NCI-H1417 (cell line): ENCODE data around the gene AURKAIP1.

Experiments
- DNase-seq, 3 experiments: peaks; one replicate each; lab custom pipeline; 2025; lab: John Stamatoyannopoulos, UW

Gene AURKAIP1

GRCh38 chr1:1347663-1348419 is 27.2 kb downstream of the AURKAIP1 start:
- no peak for DNase-seq

- no peak for DNase-seq
These were observed 27.9 kb downstream of the AURKAIP1 start for GRCh38 chr1:1347026-1347595.

- no peak for DNase-seq
These were observed 28.5 kb downstream of the AURKAIP1 start for GRCh38 chr1:1346501-1346890.

DNA sequence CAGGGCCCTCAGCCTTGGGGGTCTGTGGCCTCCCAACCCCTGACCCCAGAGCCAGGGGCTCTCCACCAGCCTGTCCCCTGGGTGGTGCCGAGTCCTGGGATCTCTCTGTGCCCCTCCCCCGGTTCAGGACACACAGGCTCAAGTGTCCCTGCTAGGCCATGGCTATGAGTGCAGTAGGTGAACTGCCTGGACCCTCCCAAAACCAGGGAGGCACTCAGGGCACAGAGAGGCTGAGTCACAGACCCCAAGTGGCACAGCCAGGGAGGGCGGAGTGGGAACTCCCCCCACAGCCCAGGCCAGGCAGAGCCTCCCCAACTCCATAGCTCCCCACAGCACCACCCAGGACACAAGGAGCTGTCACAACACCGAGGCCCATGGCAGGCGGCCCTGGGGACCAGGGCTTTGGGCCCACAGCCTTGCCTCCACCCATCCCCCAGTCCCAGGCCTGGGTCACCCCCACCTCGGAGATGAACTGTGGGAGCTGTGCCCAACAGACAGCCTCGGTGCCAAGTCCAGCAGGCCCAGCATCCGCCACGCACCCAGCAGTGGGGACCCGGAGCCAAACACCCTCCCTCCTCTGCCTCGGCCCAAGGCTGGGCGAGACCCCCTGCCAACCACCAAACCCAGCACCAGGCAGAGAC is 29.0 kb downstream of the AURKAIP1 start:
- no peak for DNase-seq

GRCh38 chr1:1345384-1345783 is 29.6 kb downstream of the AURKAIP1 start:
- DNase-seq: no peak

GRCh38 chr1:1344655-1345361 is 30.2 kb downstream of the AURKAIP1 start:
- DNase-seq: no peak

DNA sequence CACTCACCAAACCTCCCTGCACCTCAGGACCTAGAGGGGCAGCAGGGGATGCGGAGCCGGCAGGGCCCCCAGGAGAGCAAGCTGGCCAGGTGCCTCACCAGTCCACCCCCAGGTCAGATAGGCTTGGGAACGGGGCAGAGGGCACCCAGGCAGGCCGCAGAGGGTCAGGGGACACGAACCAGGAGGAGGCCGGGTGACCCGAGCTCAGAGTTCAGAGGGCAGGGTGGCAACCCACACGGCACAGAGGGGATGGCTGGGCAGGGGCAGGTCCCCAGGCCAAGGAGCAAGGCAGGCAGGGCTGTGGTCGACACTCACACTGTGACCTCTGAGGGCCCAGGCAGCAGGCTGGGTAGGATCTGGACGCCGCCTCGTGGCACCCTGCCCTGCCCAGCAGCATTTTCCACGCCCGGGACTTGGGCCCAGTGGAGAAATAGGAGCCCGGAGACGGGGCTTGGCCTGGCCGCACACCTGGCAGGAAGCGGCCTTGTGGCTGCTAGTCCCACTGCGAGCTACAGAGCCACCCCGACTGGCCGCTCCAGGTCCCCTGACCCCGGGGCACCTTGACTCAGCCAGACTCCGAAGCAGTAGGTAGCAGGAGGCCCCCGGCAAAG is 31.1 kb downstream of the AURKAIP1 start:
- no peak for DNase-seq

GRCh38 chr1:1342584-1343115 is 32.4 kb downstream of the AURKAIP1 start:
- no peak for DNase-seq

DNA sequence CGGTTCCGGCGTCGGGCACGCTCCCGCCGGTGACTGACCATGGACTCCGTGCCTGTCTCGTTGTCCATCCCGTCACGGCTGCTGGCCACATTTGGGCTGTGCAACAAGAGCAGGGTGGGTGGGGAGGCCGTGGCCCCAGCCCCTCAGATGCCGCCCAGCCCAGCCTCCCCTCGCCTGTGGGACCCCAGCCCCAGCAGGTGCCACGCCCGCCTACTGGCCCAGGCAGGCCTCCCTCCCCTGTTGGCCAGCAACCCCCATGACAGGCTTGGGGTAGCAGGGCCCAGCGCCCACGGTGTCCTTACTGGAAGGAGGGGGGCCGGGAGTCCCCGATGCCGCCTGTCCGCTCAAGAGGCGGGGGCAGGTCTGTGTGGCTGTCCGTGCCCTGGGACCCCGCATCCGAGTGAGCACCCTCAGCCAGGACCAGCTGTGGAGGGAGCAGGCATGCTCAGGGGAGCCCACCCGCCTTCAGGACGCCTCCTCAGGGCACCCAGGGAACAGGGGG is 32.9 kb downstream of the AURKAIP1 start:
- no peak for DNase-seq

- DNase-seq: no peak
These were observed 33.4 kb downstream of the AURKAIP1 start for GRCh38 chr1:1341549-1342021.

GRCh38 chr1:1340791-1341548 is 34.0 kb downstream of the AURKAIP1 start:
- no peak for DNase-seq

GRCh38 chr1:1340185-1340584 is 34.8 kb downstream of the AURKAIP1 start:
- DNase-seq: no peak

DNA sequence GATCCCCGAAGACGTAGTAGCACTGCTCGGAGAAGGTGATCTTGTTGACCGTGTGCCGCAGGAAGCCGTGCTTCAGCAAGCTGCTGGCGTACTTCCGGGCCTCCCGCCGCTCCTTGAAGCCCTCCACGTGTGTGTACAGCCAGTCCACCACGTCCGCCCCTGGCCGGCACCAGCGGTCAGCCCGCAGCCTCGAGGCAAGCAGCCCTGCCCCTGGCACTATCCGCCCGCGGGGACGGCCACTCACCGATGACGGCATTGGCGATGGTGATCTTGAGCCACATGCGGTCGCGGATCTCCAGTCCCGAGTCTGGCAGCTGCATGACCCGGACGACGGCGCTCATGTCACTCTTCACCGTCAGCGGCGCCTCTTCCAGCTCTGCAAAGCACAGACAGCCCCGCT is 36.7 kb downstream of the AURKAIP1 start:
- no peak for DNase-seq

- DNase-seq: peak in 1 of 3 experiments; percentile 24
These were observed 37.2 kb downstream of the AURKAIP1 start for GRCh38 chr1:1337793-1338147.

DNA sequence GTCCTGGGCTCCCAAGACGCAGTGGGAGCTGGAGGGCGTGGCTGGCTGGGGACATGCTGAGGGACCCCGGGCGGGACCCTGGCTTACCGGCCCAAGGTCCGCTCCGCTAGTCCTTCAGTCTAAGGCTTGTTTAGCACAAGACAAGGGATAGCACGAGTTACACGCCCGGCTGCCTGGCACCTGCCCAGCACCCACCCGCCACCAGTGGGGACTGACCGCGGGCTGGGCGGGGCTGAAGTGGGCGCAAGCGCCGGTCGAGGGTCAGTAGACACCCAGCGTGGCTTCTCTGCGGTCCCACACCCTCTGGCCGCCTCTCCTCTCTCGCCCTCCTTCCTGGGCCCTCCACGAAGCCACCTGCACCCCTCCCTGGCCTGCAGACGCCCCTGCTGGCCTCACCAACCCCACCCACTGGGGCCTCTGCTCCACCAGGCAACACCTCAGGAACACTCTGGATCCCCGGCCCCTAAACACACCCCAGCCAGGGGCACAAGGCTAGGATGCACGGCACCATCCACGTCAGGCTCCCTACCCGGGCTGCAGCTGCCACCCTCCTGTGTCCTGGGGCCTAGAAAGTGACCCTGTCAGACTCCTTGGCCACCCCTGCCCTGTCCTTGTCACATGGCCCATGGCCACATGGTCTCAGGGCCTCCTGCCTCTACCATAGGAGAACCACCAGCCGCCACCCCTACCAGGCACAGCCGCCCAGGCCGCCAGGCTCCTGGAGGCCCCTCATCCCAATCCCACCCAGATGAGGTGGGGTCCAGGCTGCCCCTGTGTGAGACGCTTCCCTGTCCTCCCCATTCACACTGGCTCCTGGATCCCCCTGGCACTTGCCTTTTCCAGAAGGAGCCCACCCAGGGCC is 37.8 kb downstream of the AURKAIP1 start:
- no peak for DNase-seq

GRCh38 chr1:1336446-1336845 is 38.6 kb downstream of the AURKAIP1 start:
- no peak for DNase-seq

GRCh38 chr1:1335792-1336248 is 39.2 kb downstream of the AURKAIP1 start:
- no peak for DNase-seq

DNA sequence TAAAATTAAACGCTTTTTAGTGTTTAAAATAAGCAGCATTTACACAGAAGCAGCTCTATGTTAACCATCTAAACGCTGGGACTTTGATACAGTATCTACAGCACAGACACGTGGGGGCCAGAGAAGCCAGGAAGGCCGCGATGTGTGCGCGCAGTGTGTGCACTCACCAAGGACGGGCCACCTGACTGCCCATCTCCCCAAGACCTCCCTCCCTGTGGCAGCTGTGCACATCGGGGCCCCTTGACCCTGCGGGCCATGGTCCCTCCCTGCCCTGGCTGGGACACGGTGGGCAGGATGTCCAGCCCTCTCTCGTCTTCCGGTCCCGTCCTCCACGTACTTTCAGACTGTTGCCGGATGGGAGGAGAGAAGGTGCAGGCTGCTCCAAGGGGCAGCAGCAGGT is 39.7 kb downstream of the AURKAIP1 start:
- no peak for DNase-seq

DNA sequence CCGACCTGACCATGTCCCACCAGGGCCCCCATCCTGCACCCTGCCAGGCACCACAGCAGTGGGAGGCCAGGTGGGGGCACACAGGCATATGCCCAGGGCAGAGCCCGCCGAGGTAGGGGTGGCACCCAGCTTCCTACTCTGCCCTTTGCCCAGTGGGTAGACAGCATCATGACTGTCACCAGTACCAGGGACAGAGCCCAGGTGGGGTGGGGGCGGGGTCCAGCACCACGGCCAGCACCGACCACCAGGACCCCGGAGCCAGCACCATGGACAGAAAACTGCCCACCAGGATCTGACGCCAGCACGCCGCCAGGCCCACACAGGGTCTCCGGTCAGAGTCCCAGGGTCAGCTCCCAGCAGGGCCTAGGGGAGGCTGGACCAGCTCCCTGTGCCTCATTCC is 40.2 kb downstream of the AURKAIP1 start:
- DNase-seq: no peak
